Stimulated activated naive CD4-positive, alpha-beta T cell (primary cell): ENCODE results near the gene CYP17A1.
A peak's percentile ranks its signal among the peaks of the same experiment; 100 is the strongest.
"Not testable (repeated sequence)": the region's sequence is repeated elsewhere in the genome, so short reads cannot be mapped to it uniquely, and the experiment has no call there.

ENCODE experiments used
- DNase-seq, 6 experiments: peaks; one replicate each; lab custom pipeline; 2025; lab: John Stamatoyannopoulos, UW

The CYP17A1 gene

DNA sequence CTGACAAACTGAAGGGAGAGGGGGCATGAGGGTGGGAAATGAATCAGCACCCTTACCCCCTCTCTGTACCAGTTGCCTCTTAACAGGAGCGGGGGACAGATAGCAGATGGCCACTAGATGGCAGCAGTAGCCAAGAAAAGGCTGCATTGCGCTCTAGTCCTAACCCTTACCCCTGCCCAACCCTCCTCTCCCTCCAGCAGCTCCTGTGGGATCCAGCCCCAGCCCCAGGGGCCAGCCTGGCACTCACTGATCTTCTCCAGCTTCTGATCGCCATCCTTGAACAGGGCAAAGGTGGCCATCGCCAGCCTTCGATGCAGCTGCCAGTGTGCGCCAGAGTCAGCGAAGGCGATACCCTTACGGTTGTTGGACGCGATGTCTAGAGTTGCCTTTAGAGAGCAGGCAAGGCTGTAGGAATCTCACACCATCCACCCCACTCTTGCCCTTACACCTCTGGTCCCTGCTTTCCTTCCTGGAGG, 2.2 kb downstream of the CYP17A1 start:
- peak; percentile 19 to 76 (median 60) for DNase-seq

DNA sequence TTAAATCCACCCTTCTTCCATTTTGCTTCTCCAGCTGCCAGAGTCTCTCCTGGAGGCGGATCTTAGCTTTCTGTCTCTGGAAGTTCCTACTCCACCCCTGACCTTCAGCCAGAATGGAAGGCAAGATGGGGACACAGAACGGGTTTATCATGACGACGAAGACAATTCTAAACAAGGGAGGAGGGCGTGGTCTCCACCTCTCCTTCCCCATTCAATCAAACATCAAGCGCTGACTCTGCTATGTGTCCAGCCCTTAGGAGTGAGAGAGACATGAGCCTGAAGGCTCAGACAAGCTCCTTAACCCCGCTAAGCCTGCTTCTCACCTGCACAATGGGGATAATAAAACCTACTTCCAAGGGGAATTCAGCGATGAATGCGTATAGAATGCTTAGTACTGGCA, 3.1 kb downstream of the CYP17A1 start:
- DNase-seq = no peak

DNA sequence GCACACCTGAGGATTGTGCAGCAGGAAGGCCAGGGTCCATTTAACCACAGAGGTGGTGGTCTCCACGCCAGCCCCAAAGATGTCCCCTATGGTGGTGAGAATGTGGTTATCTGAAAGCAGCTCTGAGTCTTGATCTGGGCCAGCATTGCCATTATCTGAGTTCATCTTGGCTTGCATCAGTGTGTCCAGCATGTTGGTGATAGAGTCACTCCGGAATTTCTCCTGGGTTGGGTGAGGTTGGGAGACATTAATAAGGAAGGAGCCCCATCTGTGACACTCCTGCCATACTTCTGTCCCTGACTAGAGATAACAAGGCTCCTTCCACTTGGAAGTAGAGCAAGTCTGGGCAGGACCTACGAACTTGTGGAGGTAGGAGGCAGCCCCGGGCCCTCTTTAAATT, 4.2 kb downstream of the CYP17A1 start:
- DNase-seq = no peak

DNA sequence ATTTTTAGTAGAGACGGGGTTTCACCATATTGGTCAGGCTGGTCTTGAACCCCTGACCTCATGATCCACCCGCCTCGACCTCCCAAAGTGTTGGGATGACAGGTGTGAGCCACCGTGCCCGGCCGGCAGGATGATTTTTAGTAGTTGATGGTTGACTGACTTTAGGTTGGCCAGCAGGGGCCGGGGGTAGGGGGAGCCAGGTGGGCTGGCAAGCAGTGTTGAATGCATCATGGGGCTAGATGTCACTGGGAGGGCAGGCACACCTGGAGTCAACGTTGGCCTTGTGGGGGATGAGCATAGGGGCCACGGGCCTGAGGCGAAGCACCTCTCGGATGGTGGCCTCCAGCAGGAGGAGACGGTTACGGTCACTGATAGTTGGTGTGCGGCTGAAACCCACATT, 5.0 kb downstream of the CYP17A1 start:
- DNase-seq = no peak

DNA sequence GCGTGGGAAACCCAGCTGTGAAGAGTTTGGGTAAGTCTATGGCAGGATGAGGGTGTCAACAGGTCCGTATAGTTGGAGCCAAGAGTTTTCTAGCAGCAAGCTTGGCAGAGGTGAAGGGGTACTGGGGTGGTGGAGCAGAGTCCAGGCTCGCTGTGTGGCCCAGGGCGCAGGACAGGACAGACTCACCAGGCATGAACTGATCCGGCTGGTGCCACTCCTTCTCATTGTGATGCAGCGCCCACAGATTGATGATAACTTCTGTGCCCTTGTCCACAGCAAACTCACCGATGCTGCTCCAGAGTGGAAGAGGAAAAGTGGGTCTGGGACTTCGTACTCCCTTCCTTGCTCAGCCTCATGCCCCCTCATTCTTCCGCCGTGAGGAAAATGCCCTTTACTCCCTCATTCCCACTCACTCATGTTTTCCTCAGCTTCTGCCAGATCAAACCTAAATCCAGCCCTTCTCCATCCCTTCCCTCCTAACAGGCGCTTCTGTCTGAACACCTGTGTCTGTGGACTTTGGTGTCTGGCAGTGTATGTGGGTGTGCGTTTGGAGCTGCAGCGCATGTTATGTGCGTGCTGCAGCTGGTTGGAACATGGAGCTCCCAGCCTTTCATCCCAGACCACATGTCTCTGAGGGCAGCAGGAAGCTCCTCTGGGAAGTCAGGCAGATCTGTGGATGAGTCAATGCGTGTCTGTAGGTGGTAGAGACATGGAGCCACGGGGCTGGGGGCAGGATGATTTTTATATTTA, 5.7 kb downstream of the CYP17A1 start:
- DNase-seq = no peak

DNA sequence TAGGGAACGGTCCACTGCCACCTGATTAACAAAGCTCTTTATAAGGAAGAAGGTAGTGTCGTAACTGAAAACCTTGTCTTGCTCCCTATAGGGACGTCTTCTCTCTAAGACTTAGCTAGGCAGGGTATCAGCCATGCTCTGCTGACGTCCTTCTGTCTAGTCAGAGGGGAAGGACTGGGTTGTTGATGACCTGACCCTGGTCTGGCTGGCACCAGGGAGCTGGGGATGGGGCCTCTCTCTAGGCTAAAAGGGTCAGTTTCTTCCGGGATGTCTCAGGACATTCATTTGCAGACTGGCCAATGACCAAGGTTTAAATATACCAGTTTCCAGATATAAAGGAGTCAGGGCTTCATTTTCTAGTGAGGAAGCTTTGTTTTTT, 9.6 kb downstream of the CYP17A1 start:
- DNase-seq = no peak

DNA sequence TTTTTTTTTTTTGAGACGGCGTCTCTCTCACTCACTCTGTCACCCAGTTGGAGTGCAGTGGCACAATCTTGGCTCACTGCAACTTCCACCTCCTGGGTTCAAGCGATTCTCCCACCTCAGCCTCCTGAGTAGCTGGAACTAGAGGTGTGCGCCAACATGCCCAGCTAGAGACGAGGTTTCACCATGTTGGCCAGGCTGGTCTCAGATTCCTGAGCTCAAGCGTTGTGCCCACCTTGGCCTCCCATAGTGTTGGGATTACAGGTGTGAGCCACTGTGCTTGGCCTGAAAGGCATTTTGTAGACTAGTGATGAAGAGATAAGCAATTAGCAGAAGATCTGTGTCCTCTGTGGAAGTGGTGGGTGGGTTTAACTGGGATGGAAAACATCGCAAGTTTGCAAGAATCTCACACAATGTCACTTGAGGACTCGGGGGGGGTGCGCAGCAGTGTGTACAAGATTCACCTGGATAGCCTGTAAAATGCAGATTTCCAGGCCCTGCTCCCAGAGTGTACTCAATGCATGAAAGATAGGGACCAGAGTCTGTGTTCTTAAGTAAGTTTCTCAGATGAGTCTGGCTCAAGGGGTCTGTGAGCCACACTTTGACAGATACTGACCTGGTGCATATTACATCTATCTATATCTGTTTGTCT, 10.9 kb downstream of the CYP17A1 start:
- DNase-seq = no peak

DNA sequence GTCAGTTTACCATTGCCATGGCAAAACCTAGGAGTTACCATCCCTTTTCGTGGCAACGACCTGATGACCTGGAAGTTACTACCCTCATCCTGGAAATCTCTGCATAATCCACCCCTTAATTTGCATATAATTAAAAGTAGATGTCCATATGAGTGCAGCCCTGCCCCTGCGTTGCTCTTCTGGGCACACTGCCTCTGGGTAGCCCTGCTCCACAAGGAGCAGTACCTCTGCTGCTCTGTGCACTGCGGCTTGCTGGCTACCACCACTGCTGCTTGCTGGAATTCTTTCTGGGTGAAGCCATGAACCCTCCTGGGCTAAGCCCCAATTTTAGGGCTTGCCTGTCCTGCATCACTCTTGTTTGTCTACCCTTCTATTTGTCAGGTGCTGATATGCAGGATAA, 12.5 kb downstream of the CYP17A1 start:
- no peak for DNase-seq

DNA sequence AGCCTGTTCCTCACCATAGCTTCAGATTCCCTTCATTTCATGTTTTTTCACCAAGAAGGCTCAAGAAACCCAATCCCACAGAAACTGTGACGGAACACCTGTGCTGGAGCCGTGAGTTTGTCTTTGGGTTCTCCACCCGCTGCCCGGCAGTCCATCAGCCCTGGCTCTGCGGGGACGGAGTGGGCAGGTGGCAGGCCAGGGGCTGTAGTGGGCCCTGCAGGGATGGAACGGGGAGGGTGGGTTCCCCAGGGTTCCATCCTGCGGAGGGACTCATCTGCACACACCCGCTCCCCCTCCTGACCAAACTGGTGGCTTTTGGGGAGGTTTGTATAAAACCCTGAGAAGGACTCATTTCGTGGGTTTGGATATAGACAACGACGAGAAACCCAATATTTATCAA, 15.0 kb downstream of the CYP17A1 start:
- DNase-seq = no peak

DNA sequence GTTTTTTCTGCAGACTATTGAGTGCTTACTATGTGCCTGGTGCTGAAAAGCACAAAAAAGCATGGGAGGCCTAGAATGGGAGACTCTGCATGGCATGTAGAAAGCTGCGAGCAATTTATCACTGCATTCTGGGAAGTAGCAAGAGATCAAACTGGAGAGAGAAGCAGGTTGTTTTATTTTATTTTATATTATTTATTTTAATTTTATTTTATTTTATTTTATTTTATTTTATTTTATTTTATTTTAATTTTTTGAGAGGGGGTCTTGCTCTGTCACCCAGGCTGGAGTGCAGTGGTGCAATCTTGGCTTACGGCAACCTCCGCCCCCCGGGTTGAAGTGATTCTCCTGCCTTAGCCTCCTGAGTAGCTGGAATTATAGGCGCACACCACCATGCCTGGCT, 17.2 kb downstream of the CYP17A1 start:
- DNase-seq = not testable (repeated sequence)

DNA sequence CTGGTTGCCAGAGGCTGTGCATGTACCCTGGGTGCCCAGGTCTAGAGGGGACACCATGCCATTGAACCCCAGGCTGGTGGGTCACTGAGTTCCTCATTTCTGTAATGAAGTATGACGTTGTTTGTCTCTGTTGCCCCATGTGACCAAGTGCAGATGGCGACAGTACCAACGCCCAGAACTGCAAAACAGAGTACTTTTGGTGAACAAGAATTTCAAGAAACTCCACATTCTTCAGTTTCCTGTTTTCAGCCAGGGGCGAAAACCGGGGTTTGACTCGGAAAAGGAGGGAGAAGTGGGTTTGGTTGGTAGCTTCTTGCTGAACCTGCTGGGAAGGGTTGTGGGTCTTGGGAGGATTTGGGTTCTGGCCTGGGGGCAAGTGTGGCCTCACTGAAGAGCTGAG, 18.2 kb downstream of the CYP17A1 start:
- DNase-seq = no peak

DNA sequence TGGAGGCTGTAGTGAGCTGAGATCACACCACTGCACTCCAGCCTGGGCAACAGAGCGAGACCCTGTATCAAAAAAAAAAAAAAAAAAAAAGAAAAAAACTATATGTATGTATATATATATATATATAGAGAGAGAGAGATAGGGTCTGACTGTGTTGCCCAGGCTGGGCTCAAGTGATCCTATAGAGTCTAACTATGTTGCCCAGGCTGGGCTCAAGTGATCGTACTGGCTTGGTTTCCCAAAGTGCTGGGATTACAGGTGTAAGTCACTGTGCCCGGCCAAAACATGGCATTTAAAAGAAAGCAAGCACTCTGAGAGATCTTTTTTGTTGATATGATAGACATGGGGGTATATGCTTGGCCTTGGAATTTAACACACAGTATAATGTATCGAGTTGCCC, 20.0 kb downstream of the CYP17A1 start:
- DNase-seq = no peak

DNA sequence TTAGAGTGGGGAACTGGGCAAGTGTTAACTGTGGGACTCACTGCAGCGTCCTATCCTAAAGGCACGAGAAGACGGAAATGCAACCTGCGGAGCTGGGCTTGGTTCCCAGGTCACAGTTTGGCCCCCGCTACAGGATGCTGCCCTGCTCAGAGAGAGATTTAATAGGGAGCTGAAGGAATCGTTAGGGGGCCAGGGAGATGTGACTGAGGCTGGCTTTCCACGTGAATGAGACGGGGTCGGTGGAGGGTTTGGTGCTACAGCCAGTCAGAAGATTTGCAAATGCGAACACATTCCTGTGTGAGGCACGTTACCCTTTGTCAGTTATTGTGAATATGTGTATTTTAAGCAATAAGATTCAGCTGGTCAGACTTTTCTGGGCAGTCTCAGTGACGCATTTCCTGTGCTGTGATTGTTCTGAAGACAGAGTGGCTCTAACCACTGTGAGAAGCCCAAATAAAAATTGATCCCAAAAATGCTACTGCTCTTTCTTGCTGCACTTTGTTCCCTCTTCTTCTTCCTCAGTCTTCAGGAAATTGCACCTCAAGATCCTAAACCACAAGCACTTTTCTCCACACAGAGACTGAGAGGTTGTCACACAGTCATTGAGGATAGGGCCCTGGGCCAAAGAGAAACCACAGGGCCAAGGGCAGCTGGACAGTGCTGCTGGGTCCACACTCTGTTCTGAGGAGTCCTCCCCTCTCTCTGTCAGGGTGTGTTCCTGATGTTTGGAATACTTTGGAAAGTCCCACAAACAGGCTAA, 21.2 kb downstream of the CYP17A1 start:
- DNase-seq = no peak

DNA sequence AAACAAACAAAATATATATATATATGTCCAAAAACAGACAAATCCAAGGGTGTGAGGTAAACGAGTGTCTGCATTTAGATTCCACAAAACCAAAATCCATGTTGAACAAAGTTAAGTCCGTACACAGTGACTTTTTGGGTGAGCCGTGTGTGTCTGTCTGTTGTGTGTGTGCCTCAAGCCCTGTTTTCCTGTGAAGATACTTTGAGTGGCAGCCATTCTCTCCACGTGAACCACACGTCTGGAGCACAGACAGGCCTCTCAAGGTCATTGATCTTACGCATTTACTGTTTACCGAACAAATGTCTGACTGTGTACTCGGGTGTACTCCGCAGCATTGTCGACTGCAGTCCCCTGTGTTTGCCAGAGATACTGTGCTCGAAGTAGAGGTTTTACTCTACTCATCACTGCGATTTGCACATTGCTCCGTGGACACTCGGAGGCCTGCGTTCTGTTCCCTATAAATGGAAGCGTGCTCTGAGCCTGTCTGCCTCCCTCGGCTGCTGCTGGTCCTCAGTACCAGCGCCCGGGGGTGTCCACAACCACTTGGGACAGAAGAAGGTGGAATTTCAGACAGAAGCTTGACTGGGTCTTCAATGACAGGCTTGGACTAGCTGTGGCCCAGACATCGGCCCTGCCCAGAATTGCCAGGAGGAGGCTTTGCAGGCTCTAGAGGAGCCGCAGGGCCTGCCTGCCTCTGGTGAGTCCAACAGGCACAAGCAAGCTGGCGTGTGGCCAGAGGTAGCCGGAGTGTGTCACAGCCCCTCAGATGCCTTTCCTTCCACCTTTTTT, 22.1 kb downstream of the CYP17A1 start:
- no peak for DNase-seq

DNA sequence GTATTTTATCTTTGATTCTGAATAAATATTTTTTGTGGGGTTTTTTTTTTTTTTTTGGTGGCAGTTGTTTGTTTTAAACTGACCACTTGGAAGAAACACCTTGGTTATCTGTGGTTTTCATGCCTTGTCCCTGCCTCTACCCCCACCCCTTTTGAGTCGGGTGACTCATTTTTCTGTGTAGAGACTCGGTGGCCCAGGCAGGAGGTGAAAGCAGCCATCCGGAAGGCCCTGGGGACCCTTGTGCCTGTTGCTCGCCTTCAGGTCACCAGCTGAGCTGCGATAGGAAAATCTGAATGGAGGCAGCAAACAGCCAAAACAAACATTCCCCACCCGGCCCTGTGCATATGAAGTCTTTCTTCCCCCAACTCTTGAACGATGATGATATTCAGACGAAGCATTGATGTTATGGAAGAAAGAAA, 22.8 kb downstream of the CYP17A1 start:
- DNase-seq = no peak

DNA sequence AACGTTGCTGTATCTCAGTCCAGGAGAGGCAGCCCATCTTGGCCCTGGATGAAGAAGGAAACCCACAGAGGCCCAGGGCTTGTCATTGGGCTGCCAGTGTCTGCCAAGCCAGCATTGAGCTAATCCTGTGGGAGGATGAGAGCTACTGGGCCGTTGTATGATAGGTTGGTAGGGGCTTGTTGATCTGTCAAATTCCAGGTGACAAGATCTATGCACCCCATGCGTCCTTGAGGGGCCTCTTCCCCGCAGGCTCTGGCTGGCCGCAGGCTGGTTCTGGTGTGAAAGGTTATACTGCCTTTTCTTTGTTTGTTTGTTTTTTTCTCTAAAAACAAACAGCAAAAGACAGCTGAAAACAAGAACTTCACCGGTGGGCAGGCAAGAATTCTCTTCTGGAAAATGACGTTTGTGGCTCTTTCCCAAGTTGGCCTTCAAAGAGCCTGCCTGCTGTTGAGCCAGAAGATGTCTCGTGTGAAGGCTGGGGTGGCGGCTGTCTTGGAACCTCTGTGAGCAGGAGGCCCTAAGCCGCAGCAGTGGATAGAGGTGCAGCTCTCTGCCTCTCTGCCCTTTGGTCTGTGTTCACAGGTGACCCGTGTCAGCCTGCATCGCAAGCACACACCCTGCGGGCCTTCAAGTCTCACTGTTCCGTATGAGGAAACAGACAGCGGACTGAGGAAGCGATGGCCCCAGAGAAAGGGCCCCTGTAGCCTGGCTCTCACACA, 23.3 kb downstream of the CYP17A1 start:
- no peak for DNase-seq

DNA sequence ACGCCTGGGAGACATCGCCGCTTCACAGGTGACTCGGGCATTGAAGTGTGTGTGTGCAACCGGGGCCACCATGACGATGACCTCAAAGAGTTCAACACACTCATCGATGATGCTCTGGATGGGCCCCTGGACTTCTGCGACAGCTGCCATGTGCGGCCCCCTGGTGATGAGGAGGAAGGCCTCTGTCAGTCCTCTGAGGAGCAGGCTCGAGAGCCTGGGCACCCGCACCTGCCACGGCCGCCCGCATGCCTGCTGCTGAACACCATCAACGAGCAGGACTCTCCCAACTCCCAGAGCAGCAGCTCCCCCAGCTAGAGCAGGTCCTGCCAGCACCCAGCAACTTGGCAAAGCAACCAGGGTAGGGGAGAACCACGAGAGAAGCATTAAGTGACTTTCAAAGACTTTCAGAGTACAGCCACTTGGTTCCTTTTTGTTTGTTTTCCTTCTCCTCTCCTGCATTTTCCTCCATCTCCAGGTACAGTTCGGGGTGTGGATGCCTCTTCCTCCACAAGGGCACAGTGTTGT, 24.1 kb downstream of the CYP17A1 start:
- no peak for DNase-seq

DNA sequence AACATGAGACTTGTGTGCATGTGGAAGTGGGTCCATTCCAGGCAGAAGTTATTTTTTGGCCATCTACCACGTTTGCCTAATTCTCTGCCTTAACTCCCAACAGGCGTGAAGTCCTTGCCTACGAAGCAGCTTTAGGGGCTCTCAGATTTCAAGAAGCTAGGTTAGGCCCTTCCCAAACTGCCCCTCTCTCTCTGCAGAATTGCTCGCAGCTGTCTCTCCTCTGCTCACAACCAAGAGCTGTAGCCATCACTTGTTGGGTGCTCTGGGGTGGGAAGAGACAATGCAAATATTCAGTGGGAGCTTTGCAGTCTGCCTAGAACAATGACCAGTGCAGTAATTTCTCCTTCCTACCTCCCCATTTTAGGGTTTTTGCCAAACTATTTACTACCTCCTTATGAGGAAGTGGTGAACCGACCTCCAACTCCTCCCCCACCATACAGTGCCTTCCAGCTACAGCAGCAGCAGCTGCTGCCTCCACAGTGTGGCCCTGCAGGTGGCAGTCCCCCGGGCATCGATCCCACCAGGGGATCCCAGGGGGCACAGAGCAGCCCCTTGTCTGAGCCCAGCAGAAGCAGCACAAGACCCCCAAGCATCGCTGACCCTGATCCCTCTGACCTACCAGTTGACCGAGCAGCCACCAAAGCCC, 24.9 kb downstream of the CYP17A1 start:
- no peak for DNase-seq

DNA sequence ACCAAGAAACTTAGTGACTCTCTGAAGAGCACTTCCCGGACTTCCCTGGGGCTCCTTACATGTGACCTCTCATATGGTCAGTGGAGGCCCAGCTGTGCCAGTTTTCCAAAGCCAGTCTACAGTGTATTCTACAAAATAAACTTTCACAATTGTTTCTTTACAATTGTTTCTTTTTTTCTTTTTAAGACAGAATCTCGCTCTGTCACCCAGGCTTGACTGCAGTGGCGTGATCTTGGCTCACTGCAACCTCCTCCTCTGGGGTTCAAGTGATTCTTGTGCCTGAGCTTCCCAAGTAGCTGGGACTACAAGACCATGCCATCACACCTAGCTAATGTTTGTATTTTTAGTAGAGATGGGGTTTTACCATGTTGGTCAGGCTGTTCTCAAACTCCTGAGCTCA, 25.9 kb downstream of the CYP17A1 start:
- no peak for DNase-seq

DNA sequence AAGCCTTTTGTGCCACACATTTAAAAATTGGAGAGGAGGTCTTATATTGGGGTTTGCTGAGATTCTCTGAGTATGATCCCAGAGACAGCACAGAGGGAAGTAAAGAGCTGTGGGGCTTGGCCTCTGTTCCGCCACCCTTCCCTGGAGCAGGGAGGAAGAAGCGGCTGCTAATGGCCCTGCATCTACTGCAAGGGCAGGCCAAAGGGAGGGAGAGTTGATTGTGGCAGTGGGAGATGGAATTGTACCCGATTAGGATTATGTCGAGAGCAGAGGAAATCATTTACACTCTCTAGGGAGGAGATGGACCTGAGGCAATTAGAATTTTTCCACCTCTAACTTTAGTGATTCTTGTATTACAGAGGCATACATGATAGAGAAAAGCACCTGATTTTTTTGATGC, 28.8 kb downstream of the CYP17A1 start:
- DNase-seq = no peak
